Astrocyte (in vitro differentiated cells and primary cell): Measurements from ENCODE around the gene HSF2.
"Not testable (repeated sequence)": the region's sequence is repeated elsewhere in the genome, so short reads cannot be mapped to it uniquely, and the experiment has no call there.

ENCODE experiments used
- CTCF ChIP-seq: IDR thresholded peaks from 2 replicates; pipeline ENCODE4 v1.5.1; 2011; ENCODE audit warnings: low read depth, mild to moderate bottlenecking, inconsistent platforms, low read length, moderate library complexity; ENCODE audit not compliant: insufficient read depth
- EZH2 ChIP-seq: IDR thresholded peaks from 2 replicates; pipeline ENCODE4 v1.6.1; 2012; ENCODE audit warnings: mild to moderate bottlenecking, low read length, inconsistent platforms; ENCODE audit not compliant: insufficient read depth

GRCh38 chr6:122459865-122460416 is 60.5 kb downstream of the HSF2 start:
- TF ChIP-seq CTCF, EZH2: not testable (repeated sequence)
